Measurements from ENCODE around the gene PCNT.

PCNT gene, protein sequence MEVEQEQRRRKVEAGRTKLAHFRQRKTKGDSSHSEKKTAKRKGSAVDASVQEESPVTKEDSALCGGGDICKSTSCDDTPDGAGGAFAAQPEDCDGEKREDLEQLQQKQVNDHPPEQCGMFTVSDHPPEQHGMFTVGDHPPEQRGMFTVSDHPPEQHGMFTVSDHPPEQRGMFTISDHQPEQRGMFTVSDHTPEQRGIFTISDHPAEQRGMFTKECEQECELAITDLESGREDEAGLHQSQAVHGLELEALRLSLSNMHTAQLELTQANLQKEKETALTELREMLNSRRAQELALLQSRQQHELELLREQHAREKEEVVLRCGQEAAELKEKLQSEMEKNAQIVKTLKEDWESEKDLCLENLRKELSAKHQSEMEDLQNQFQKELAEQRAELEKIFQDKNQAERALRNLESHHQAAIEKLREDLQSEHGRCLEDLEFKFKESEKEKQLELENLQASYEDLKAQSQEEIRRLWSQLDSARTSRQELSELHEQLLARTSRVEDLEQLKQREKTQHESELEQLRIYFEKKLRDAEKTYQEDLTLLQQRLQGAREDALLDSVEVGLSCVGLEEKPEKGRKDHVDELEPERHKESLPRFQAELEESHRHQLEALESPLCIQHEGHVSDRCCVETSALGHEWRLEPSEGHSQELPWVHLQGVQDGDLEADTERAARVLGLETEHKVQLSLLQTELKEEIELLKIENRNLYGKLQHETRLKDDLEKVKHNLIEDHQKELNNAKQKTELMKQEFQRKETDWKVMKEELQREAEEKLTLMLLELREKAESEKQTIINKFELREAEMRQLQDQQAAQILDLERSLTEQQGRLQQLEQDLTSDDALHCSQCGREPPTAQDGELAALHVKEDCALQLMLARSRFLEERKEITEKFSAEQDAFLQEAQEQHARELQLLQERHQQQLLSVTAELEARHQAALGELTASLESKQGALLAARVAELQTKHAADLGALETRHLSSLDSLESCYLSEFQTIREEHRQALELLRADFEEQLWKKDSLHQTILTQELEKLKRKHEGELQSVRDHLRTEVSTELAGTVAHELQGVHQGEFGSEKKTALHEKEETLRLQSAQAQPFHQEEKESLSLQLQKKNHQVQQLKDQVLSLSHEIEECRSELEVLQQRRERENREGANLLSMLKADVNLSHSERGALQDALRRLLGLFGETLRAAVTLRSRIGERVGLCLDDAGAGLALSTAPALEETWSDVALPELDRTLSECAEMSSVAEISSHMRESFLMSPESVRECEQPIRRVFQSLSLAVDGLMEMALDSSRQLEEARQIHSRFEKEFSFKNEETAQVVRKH (N-terminal part only)

DNA sequence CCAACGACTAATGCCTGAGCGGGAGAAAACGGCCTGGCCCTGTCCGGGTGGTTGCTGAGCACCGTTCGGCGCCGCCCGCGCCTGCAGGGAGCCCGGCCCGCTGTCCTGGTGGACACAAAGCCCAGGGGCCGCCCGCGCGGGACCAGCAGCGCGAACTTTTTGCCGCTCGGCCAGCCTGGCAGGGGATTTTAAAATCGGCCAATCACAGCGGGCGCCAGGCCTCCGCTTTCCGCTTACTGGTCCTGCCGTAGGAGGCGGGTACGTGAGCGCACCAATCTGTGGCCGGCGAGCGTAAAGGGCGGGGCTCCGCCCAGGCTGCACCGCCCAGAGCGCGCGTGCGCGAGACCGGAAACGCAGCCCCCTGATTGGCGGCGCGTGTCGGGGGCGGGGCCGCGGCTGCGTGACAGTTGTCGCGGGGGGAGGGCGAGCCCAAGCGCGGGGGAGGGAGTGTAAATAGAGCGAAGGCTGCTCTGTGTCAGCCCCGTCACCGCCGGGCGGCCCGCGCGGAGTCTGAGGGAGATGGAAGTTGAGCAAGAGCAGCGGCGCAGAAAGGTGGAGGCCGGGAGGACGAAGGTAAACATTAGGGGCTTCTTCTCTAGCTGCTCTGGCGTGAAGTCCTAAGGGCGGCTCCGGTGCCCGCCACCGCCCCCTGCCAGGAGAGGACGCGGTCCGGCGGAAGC lies at the start of gene PCNT, which contains the start of gene C21orf58:
TSS of gene PCNT (plus strand) at position 447 of the 680 bp plus-strand sequence. CDS start at position 520, 73 bp downstream.
TSS of gene C21orf58 (minus strand) at position 161 of the 680 bp plus-strand sequence. CDS start 1,132 bp downstream, outside the sequence.
- peak; percentile 84 for DNase-seq

DNA sequence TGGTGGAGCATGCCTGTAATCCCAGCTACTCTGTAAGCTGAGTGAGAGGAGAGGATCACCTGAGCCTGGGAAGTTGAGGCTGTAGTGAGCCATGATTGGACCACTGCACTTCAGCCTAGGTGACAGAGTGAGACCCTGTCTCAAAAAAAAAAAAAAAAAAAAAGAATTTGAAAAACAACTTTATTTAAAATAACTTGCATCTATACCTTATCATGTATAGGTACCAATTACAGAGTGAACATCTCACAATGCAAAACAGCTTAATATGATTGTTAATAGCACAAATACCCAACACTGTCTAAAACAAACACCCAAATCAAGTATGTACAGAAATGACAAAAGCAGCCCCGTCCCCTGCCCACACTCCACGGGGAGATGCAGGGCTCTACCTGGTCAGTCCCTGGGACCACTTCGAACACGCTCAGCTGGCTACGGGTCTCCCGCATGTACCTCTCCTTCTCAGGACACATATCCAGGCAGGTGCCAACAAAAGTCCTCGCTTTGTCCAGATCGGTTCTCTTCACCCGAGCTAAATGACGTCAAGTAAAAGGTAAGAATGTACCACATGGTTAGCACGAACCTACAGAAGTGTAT lies 49.1 kb upstream of the PCNT start:
- DNase-seq = no peak

DNA sequence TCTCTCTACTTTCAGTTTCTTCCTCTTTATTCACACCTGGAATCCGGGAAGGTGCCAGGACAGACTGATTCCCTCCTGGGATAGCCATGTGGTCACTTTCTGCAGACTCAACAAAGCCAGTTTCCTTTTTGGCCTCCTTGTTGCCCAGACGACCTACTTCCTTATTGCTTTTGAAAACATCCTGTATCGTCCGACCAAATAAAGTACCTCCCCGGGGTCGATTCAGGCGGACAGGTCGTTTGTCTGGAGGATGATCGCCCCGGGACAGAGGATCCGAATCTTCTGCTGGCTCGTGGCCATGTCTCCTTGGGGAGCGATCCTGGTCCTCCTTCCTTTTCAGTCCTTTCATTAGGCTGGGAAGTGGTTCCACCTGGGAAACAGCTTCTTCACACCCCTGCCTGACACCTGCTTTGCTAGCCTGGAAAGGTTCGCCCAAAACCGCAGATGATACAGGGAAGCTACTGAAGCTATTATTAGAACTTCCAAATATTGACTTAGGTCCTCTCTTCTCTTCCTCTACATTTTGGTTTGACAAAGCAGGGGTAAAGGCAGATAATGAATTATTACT lies 39.8 kb upstream of the PCNT start:
- no peak for DNase-seq

DNA sequence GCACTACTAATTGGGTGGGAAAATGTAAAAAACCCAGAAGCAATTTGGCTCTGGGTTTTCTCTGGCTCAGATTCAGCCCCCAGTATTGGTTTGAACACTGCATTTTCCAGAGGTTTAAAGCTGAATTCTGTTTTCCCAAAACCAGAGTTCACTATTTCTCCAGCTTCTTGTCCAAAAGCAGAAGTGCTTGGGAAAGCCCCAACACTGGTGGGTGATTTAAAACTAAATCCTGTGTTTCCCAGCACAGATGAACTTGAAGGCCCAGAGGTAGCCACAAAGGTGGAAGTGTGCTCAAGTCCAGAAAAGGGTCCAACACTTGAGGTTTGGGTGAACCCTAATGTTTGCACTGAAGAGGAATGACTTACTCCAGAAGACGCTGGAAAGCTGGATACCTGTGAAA lies 39.2 kb upstream of the PCNT start:
- no peak for DNase-seq

DNA sequence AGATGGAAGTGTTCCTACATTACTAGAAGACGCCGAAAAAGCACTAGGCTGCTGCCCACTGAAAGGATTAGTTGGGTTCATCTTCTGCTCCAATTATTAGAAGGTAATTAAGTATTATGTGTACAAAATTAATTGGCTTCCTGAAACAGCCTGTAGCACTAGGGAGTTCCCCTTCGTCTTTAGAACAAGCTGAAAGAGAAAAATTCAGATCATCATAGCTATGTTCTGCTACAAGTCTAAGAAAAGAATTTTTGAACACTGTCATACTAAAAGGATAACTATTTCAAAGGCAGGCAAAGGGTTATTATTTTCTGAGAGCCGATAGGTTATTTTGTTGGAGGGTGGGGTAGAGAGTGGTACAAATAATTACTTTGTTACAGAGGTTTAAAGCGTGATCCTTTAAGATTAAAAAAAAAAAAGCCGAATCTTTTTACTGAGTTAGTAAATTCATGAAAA lies 38.7 kb upstream of the PCNT start, which contains the start of gene MCM3AP:
TSS of gene MCM3AP (minus strand) at position 406 of the 456 bp plus-strand sequence. CDS start at position 81, 325 bp downstream.
- no peak for DNase-seq

DNA sequence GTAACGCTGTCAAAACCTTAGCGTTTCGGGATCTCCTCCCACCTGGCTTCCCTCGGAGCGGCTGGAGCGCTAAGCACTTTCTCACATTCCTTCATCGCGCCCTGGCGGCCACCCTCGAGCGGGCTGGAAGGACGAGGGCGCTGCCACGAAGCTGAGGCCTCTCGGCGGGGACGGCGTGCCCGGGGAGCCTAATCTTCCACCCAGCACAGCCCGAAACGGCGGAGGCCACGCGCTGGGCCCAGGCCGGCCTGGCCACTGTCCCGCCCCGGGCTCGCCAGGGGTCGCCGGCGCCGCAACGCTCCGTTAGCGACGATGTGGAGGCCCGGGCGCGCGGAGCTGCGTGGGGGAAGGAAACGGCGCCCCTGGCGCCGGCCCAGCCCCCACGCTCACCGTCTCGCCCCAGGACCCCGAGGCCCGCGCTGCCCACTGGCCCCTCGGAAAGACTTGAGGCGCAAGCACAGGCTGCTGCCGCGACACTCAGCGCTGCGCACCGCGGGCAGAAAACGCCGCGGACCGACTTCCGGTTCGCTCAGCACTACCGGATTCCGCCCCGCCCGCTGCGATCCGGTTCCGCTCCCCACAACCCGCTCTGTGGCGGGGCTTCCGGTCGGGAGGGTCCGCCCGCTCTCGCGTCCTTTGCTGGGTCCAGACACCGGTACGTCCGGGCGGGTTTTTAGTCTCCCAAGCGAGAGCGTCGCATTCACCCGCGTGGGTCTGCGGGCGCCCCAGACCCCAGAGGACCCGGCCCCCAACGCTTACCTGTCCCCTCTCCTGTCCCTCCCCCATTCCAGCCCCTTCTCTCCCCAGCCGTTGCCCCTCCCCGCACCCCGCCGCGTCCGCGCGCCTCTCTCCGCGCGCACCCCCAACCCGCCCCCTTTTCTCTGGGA lies 38.0 kb upstream of the PCNT start, which contains the start of gene YBEY:
TSS of gene YBEY (plus strand) at position 582 of the 887 bp plus-strand sequence. CDS start 572 bp downstream, outside the sequence.
- DNase-seq = peak; percentile 44

DNA sequence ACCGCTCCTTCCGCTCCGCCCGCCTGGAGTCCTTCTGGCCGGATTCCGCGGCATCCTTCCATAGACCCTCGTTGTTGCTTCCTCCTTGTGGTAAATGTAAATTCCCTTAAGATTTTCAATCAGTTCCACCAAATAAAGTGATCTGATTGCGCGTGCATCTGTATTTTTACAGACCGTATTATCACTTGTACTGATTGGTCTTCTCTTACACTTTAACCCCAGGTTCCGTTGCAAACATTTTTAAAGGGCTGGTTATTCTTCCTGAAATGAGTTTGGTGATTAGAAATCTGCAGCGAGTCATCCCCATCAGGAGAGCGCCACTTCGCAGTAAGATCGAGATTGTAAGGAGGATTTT lies 37.3 kb upstream of the PCNT start:
- no peak for DNase-seq

DNA sequence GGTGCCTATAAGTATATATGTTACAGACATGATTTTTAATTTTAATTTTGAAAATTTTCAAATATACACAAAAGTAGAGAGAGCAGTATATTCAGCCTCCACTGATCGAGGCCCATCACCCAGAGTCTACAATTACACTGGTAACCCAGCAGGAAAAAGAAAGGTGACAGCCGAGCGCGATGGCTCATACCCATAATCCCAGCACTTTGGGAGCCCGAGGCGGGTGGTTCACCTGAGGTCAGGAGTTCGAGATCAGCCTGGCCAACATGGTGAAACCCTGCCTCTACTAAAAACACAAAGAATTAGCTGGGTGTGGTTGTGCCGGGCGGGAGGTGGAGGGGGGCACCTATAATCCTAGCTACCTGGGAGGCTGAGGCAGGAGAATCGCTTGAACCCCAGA lies 36.4 kb upstream of the PCNT start:
- DNase-seq = no peak

DNA sequence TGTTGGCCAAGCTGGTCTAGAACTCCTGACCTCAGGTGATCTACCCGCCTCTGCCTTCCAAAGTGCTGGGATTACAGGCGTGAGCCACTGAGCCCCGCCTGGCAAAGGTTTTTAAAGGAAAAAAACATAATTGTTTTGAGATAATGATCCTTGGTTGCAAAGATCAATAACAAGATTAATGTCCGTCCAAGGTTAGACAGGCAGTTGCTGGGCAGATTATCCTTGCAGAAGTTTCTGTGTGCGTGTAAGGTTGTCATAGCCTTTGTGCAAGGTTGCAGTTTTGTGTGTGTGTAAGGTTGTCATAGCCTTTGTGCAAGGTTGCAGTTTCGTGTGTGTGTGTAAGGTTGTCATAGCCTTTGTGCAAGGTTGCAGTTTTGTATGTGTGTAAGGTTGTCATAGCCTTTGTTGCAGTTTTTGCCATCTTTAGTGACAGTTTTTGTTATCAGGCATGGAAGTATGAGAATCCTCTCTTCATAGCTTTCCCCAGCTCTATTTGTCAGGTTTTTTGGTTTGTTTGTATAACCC lies 34.2 kb upstream of the PCNT start:
- no peak for DNase-seq

DNA sequence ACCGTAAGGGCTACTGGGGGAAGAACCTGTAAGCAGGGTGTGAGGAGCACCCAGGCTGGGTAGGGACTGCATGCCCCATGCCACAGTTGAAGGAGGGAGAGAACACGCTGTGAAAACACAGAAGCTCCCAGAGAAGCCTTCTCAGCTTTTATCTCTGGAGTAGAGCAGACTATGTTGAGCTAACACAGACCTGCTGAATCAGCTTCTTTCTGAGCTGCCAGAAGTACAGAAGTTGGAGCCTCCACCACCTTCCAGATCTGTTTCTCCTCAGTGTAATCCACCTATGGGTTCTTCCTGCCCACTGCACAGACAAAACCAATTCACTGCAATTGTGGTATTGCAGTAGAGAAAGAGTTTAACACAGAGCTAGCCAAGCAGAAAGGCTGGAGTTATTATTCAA lies 32.4 kb upstream of the PCNT start:
- DNase-seq = no peak

DNA sequence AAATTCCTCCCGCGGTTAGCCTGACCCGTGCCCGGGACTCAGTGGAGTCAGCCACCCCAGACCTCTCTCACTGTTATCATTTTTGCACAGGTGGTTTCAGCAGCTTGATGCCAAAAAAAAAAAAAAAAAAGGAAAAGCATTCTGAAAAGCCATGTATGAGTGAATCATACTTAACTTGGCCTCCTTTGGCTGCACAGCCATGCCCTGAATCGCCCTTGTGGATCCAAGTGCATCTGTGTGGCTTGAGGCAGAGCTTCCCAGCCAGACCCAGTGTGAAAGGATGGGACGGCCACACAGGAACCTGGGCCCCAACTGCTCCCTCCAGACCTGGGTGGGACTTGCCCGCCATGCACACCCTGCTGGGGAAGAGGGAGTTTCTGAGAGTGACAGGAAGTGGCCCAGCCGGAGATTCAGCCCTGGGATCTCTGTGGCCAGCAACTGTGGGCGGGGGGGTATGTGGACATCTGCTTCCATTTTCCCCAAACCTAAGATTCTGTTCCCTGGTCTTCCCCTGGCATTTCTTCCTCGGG lies 29.2 kb upstream of the PCNT start:
- DNase-seq = no peak

DNA sequence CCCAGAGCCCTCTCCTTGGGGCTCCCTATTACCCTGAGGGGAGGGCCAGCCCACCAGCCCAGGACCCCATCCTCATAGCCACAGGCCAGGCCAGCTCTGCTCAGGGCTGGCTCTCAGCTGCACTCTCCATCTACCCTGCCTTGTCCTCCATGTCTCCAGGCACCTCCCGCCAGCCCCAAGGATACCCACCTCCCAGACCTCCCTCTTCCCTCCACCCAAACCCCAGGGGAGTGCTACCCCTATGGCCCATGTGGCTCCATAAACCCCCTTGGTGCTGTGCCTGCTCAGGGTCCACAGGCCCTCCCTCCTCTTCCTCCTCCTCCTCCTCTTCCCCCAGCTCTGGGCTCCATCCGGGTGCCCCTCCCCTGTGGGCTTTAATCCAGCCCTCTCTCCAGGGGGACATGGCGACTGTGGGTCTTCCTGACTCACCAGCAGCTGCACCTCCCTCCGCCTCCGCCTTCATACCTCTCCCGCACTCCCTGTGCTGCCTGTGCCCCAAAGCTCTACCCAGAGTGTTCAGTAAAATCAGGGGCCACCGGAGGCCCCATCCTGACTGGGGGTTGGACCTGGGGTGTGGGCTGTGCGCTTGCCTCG lies 28.7 kb upstream of the PCNT start:
- no peak for DNase-seq

DNA sequence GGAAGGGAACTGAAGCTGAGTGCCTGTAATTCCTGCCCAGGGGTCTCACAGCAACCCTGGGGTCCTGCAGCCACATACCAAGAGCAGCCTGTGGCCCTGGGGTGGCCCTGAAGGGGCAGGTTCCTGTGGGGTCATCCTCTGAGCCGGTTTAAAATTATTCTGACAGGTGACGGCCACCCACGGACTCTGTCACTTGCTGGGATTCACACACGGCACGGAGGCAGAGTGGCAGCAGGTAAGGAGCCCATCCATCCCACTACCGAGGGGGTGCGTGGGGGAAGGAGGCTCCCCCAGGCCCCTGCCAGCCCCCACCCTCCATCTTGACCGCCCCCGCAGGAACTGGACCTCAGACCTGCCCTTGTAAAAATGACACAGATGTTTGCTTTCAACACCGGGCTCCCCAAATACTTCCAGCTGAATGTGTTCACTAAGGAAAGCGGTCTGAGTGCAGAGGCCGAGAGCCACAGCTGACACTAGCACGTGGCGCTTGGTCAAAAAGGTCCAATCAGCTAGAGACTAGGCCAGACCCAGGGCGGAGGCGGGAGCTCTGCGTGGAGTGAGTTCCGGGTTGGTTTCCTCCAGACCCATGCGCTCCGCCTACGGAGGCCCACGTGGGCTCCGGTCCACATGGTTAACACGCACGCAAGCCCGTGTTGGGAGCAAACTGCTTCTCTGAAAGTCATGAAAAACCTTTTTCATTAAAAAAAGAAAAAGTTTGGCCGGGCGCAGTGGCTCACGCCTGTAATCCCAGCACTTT lies 27.8 kb upstream of the PCNT start:
- no peak for DNase-seq

DNA sequence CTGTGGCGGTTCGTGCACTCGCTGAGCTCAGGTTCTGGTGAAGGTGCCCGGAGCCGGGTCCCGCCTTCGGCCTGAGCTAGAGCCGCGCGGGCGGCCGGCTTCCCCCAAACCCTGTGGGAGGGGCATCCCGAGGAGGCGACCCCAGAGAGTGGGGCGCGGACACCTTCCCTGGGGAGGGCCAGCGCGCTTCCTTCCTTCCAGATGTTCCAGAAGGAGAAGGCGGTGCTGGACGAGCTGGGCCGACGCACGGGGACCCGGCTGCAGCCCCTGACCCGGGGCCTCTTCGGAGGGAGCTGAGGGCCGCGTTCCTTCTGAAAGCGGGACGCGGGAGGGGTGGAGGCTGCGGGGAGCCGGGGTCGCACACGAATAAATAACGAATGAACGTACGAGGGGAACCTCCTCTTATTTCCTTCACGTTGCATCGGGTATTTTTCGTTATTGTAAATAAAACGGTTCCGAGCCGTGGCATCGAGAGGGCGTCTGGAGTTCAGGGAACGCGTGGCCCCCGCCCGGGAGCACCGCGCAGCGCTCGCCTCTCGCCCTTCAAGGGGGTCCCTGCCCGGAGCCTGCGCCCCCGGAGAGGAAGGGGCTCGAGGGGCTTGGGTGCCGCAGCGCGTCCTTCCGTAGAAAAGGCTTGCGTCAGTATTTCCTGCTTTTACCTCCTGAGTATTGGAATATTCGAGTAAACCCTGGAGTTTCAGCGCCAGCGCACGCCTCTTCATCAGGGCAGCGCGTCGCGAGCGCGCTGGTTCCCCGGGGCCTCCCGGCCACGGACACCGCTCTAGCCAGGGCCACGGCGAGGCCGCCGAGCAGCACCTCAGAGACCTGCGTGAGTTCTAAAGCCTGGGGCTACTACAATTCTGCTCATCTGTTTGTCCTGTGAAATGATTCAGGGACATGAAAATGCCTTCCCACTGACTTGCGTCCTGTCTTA lies 26.4 kb upstream of the PCNT start:
- DNase-seq = no peak

DNA sequence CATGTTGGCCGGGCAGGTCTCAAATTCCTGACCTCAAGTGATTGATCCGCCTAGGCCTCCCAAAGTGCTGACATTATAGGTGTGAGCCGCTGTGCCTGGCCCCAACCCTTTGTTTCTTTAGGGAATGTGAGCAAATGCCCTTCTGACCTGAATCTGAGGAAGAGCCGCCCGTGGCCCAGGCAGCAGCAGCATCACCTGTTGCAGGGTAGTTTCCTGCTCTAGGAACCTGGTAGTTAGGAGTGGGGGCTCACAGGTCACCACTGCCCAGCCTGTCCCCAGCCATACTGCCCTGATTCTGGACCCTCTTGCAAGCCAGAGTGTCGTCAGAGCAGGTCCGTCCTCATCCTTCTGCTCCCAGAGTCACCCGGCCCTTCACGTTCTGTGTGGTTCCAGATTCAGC lies 24.8 kb upstream of the PCNT start:
- DNase-seq = no peak

DNA sequence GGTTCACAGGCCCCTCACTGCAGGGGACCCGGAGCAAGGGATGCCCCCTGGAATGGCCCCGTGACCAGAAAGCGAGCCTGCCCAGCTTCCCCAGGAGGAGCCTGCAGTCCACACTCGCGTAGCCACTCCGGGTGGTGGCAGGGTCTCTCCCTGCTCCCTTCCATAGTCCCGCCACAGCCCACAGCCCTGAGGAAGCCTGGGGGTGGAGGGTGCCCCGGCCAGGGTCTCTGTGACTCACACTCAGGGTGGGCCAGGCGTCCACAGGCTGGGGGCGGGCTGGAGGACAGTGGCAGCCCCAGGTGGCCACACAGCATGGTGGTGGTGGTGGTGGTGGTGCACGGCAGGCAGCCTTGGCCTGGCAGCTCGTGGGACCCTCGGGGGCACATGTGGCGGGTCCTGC lies 22.2 kb upstream of the PCNT start:
- DNase-seq = no peak

DNA sequence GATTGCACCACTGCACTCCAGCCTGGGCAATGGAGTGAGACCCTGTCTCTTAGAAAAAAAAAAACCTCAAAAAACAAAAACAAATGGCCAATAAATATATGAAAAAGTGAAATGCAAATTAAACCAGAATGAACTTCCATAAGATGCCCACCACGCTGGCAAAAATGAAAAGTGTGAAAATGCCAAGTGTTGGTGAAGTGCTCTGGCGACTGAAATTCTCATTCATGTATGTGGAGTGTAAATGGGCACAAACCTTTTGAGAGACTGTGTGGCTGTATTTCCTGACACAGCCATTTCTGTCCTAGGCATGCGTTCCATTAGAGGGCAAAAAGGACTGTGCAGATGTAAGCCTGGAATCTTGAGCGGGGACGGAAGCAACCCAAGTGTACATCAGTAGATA lies 19.5 kb upstream of the PCNT start:
- no peak for DNase-seq

Measured in SIG-M5 (cell line).